ENCODE data around the gene PERM1. TPM values are rescaled to one million over a fixed set of nuclear protein-coding genes. Genes with fewer than 3 reads are reported as not detected.
"Not testable (repeated sequence)": the region's sequence is repeated elsewhere in the genome, so short reads cannot be mapped to it uniquely, and the experiment has no call there.

Gene PERM1
- polyA plus RNA-seq, 4 donors: 0.14 to 0.38 (median 0.37) TPM; not detected in 1

DNA sequence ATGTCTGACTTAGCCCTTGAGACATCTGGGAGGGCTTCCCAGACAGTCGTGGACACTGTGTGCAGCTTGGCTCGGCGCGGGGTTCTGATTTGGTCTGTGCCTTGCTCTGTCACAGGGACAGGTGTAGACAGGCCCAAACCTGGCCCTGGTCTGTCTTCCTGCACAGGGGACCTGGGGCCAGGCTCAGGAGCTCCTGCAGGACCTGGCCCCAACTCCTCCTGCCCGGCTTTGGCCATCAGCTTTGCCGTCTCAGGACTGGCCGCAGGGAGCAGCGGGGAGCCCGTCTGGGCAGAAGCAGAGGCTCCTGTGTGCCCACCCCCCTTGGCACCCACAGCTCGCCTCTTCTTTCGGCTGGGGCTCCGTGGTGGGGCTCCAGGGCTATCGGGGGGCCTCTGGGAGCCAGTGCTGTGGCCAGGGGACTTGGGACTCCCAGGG lies 1.7 kb downstream of the PERM1 start:
- no peak for DNase-seq (ENCODE audit: low read depth in 4 of 4, low spot score in 3 of 4)

DNA sequence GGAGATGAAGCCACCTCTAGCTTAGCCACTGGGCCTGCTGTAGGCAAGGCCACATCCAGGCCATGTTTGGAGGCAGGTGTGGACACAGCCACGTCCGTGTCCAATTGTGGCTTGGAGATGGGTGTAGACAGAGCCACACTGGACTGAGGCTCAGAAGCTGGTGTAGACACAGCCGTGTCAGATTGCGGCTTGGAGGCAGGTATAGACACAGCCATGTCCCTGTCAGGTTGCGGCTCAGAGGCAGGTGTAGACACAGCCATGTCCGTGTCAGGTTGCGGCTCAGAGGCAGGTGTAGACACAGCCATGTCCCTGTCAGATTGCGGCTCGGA lies 2.2 kb downstream of the PERM1 start:
- no peak for DNase-seq (ENCODE audit: low read depth in 4 of 4, low spot score in 3 of 4)

DNA sequence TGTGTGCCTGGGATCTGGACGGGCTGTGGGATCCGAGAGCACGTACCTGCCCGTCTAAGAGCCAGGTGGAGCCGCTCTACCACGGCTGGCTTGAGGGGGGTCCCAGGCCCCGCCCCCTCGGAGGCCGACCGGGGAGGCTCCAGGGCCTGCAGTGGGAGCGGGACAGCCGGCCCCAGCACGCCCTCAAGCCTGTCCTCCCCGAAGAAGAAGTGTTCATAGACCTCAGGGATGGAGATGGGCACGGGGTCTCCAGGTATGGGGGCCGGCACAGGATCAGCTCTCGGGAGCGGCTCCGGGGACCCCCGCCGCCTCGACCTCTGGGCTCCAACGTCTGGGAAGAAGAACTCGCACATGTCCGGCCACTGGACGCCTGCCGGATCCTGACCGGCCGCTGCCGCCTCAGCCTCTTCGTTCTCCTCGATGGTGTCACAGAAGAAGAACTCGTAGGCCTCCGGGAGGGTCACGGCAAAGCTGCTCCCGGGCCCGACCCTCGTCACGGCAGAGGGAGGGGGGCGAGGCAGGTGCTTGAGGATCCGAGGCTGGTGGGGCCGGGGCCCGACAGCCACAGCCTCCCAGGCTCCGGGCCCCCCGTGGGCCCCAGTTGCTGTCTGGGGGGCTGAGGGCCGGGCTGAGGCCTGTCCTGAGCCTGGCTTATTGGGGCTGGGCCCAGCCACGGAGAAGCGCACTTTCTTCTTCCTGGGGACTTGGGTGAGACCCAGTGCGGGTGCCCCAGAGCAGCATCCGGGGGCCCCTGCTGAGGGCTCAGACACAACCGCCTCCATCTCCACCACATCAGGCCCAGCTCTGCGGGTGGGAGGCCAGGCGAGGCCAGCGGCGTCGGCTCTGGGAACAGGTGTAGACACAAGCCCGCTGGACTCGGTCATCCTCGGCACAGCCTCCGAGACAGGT lies 2.8 kb downstream of the PERM1 start:
- DNase-seq (ENCODE audit: low read depth in 4 of 4, low spot score in 3 of 4): no peak

DNA sequence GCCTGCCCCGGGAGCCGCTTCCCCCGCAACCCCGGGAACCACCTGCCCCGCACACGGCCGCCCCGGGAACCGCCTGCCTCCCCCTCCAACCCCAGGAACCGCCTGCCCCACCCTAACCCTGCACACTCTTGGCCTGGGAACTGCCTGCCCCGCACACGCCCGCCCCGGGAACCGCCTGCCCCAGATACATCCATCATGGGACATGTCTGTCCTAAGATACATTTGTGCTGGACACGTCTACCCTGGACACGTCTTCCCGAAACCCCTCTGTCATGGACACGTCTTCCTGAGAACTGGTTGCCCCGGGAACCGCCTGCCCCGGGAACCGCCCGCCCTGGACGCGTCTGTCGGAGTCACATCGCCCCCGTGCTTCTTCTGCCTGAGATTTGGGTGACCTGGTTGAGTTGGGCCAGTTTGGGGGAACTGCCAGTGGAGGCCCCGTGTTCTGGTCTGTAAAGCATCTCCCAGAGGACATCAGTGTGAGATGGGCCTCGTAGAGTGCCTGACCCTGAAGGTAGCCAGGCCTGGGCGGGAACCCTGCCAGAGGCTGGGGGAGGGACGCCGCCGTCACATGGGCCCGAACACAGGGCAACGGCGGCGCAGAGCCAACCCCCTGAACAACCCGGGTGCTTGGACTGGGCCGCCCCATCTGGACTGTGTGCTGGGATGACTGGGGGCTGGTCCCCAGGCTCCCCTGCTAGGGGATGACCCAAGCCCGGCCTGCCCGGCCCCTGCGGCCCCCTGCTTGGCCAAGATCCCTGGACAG lies 3.6 kb downstream of the PERM1 start:
- DNase-seq (ENCODE audit: low read depth in 4 of 4, low spot score in 3 of 4): no peak

DNA sequence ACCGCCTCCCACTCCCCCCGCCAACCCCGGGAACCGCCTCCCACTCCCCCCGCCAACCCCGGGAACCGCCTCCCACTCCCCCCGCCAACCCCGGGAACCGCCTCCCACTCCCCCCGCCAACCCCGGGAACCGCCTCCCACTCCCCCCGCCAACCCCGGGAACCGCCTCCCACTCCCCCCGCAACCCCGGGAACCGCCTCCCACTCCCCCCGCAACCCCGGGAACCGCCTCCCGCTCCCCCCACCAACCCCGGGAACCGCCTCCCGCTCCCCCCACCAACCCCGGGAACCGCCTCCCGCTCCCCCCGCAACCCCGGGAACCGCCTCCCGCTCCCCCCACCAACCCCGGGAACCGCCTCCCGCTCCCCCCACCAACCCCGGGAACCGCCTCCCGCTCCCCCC lies 5.1 kb downstream of the PERM1 start:
- DNase-seq (ENCODE audit: low read depth in 4 of 4, low spot score in 3 of 4): not testable (repeated sequence)

DNA sequence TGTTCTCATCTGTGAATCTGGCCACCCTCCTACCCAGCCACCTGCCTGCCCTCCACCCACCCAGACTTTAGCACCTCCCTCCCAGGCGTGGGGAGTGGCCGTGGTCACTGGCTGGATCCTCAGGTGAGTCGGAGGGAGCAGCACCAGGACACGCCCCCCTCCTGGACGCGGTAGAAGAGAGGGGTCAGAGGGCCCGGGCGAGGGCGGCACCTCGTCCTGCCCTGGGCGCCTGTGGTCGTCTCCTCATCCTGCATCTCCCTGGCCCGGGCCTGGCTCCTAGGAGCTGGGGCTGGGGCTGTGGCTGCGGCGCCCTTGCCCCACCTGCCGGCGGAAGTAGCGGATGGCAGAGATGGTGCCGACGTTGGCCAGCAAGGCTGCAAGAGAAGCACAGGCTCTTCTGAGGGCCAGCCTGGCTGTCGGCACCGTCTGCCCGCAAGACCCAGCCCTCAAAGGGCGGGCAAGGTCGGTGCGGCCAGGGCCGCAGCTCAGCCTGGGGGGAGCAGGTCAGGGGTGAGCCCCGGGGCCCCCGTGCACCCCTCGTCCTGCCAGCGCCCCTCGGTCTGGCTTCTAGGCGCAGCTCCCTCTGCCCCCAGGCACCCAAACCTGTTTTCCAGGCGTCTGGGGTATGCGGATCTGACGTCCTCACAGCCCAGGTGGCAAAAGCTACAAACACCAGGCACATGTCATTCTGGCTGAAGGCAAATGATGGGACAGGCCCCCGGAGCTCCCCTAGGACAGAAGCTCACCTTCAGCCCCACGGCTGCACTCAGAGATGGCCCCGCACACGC lies 5.8 kb downstream of the PERM1 start:
- peak in 1 of 4 donors; percentile 45 for DNase-seq (ENCODE audit: low read depth in 4 of 4, low spot score in 3 of 4)

DNA sequence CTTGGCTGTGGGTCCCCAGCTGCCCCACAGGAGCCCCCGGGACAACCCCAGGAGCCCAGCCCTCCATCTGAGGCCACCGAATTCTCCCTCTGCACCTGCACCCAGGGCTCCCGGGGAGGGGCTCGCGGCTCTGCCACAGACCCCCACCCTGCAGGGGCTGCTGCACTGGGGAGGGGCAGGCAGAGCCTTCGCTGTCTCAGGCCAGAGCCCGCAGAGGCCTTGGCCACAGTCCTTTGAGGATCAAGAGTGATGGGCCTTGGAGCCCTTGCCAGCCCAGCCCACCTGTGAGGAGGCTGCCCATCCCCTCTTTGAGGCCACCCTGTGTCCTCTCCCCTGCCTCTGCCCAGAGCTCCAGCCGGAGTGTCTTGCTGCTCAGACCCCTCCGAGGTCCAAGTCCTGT lies 6.5 kb downstream of the PERM1 start:
- DNase-seq (ENCODE audit: low read depth in 4 of 4, low spot score in 3 of 4): no peak

DNA sequence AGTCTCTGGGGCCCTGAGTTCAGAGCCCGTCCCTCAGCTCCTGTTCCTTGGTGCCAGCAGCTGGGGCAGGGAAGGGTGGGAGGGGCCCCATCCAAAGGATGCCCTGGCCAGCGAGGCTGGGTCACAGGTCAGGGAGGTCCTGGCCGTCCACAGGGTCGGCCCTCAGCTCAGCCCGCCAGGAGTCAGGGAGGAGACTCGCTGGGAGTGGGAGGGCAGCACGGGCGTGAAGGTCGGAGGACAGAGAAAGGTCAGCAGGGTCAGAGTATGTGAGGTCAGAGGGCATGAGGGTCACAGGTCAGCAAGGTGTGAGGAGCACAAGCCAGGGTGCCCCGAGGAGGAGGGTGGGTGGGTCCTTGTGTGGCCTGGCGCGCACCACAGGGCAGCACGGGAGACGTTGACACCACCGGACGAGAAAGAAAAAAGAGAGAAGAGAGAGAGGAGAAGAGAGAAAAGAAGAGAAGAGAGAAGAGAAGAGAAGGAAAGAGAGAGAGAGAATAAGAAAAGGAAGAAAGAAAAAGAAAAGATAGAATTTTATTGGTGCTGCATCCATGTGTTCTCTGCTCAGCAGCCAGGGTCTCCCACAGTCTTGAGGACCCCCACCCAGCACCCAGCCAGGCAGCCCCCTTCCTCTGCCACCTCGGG lies 7.1 kb downstream of the PERM1 start:
- DNase-seq (ENCODE audit: low read depth in 4 of 4, low spot score in 3 of 4): no peak

DNA sequence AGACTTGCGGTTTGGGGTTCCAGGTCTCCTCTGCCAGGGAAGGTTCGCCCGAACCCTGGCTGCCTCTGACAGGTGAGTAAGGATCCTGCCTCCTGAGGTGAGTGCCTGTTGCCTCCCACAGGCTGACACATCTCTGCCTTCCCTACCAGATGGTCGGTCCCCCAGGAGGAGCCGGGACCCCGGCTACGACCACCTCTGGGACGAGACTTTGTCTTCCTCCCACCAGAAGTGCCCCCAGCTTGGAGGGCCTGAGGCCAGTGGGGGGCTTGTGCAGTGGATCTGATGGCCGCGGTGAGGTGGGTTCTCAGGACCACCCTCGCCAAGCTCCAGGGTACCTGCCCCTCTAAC lies 7.6 kb downstream of the PERM1 start:
- no peak for DNase-seq (ENCODE audit: low read depth in 4 of 4, low spot score in 3 of 4)

DNA sequence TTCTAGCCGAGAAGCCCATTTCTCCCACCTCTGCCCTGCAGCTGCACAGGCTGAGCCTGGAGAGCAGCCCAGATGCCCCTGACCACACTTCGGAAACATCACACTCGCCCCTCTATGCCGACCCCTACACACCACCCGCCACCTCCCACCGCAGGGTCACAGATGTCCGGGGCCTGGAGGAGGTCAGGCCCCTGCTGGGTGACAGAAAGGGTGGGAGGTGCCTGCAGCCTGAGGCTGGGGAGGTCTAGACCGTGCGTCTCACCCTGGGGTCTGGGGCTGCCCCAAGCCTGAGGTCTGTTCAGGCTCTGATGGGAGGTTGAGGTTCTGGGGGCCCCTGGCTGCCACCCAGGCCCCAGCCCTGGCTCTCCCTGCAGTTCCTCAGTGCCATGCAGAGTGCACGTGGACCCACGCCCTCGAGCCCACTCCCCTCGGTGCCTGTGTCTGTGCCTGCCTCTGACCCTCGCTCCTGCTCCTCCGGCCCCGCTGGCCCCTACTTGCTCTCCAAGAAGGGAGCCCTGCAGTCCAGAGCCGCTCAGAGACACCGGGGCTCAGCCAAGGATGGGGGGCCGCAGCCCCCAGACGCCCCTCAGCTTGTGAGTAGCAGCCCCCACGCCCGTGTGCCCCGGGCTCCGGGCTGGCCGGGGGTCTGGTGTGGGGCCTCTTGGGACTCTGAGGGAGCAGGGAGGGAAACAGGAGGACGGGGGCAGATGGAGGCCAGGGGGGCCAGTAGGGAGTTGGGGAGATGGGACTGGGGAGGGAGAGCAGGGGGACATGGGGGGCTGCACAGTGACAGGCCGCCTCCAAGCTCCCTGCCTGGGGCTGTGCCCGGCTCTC lies 8.2 kb downstream of the PERM1 start:
- no peak for DNase-seq (ENCODE audit: low read depth in 4 of 4, low spot score in 3 of 4)

DNA sequence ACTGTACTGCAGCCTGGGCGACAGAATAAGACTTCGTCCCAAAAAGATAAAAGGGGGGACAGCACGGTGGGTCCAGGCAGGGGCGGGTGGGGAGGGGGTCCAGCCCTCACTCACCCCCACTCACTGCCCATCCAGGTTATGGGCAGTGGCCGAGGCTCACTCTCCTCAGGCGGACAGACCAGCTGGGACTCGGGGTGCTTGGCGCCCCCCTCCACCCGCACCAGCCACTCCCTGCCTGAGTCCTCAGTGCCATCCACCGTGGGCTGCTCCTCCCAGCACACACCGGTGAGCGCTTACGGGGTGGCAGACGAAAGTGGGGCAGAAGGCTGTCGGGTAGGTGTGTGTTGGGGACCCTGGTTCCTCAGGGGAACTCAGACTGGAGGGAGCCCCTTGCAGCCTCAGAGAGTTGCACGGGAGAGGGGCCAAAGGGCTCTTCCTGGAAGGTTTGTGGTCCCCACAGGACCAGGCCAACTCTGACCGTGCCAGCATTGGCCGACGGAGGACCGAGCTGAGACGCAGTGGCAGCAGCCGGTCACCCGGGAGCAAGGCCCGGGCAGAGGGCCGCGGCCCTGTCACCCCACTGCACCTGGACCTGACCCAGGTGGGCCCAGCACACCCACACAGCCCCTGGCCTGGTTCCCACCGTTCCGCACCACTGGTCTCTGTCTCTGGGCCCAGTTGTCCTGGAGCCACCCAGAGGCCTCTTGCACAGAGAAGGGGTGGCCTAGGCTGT lies 9.0 kb downstream of the PERM1 start:
- DNase-seq (ENCODE audit: low read depth in 4 of 4, low spot score in 3 of 4): no peak

DNA sequence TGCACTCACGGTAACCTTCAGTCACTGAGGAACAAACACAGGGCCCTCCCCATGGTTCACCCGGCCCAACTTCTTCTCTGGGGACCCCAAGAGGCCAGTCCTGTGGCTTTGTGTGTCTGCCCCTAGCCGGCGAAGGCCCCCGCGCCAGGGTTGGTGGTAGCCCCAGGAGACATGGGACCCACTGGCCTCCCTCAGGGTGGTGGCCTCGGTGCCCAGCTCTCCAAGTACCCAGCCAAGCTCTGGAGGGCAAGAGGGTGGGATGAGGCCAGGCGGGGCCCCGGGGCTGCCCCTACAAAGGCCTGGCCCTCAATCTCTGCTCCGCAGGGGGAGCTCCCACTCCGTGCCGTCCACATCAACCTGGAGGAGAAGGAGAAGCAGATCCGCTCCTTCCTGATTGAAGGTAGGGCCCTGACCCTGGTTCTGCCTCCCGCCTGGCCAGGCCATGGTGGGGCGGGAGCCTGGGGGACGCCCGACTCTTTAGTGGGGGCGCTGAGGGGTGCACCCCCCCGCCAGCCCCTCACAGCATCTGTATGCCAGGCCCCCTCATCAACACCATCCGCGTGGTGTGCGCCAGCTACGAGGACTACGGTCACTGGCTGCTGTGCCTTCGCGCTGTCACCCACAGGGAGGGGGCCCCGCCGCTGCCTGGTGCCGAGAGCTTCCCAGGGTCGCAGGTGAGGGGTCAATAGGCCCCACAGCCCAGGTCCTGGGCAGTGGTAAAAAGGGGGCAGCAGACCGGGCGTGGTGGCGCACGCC lies 10.0 kb downstream of the PERM1 start:
- no peak for DNase-seq (ENCODE audit: low read depth in 4 of 4, low spot score in 3 of 4)

DNA sequence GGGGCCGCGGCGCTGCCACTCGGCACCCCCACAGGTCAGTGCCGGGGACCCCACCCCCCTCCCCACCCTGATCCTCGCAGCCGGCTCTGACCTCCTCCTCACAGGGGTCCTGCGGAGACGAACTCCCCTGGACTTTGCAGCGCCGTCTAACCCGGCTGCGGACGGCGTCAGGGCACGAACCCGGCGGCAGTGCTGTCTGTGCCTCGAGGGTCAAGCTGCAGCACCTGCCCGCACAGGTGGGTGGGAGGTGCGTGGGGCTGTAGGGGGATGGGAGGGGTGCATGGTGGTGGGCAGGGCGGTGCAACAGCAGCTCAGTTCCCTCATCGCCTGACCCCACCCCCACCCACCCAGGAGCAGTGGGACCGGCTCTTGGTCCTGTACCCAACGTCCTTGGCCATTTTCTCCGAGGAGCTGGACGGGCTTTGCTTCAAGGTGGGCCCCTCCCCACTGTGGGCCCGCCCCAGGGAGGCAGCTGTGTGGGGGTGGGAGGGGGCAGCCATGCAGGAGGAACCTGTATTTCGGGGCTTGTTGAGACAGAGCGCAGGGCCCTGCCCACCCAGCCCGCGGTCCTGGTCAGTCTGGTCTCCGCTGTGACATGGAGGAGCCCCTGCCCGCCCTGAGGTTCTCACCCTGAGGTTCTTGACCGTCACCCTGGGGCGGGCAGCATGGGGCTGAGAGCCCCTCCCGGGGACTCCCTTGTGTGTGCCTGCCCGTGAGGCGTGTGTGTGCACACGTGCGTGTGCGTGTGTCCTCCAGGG lies 10.7 kb downstream of the PERM1 start:
- DNase-seq (ENCODE audit: low read depth in 4 of 4, low spot score in 3 of 4): no peak

DNA sequence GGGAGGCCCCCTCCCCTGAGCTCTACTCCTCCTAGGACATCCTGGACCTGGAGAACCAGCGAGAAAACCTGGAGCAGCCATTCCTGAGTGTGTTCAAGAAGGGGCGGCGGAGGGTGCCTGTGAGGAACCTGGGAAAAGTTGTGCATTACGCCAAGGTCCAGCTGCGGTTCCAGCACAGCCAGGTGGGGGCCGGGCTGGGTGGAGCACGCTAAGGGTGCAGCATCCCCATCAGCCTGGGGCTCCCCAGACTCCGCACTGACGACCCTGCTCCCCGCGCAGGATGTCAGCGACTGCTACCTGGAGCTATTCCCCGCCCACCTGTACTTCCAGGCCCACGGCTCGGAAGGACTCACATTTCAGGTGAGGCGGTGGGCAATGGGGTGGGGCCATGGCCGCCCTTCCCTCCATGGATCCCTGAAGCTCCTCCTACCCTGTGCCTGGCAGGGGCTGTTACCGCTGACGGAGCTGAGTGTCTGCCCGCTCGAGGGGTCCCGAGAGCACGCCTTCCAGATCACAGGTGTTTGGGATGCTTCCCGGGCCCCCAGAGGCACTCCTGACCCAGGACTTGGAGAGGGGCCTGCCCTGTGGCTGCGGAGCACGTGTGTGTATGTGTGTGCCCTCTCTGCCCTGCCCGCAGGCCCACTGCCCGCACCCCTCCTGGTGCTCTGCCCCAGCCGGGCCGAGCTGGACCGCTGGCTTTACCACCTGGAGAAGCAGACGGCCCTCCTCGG lies 11.5 kb downstream of the PERM1 start:
- no peak for DNase-seq (ENCODE audit: low read depth in 4 of 4, low spot score in 3 of 4)

DNA sequence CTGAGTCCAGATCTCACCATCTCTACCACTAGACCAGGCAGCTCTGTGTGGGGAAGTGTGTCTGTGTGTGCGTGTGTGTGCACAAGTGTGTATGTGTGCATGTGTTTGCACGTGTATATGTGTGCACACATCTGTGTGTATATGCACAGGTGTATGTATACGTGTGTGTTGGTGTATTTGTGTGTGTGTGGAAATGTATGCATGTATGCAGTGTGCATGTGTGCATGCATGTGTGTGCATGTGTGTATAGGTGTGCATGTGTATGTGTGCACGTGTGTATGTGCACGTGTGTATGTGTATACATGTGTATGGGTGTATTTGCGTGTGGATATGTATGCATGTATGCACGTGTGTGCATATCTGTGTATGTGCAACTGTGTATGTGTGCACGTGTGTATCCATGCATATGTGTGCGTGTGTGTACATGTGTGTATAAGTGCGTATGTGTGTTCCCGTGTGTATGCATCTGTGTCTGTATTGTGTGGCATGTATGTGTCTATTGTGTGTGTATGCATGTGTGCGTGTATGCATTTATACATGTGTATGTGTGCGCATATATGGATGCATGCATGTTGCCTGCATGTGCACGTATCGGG lies 12.5 kb downstream of the PERM1 start:
- DNase-seq (ENCODE audit: low read depth in 4 of 4, low spot score in 3 of 4): no peak

DNA sequence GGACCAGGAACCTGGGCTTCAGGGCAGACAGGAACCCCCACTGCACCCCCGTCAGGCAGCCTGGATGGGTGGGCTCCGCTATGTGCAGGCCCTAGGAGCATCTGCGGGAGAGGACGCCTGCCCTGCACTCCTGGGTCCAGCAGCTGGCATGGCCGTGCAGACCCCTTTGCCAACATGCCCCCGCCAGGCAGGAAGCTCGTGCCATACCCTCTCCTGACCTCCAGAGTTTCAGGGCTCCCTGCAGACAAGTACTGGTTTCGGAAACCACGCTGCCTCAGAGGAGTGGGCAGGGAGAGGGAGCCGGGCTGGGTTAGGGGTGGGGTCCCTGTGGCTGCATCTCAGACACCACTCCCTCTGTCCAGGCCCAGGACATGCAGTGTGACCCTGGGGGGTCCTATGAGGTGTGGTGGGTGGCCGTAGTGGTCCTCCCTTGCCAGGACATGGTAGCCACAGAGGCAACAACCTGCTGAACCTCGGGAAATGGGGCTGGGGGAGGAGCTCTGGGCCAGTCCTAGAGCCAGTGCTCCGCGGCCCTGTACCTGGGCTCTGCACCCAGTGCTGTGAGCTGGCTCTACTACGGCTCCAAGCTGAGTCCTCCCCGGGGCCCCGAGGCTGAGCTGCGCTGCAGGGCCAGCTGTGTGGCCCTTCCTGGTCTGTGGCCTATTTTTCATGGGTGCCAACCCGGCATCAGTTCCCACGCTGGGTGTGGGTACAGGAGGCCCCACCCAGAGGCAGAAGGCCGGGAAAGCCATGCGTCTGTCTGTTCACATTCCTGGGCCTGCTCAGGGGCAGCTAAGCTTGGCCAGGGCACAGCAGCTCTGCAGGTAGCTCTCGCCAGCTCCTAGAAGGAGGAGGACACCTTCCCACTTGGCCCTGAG lies 14.2 kb downstream of the PERM1 start:
- no peak for DNase-seq (ENCODE audit: low read depth in 4 of 4, low spot score in 3 of 4)

Measured in right renal pelvis (tissue), 4 donors.